Endothelial cell of umbilical vein (primary cell): ENCODE data around the gene PRR11. TPM values are rescaled to one million over a fixed set of nuclear protein-coding genes. Genes with fewer than 3 reads are reported as not detected.

Experiments used
- BruUV-seq: library from RNA; stranded (reverse); fragments of 400-500 nt; replicated peaks from 2 replicates; lab custom pipeline; 2021; lab: Mats Ljungman, UMichigan
- CTCF ChIA-PET: fragments of 300-600, 350-600 bp; sonication (Branson Sonifier 250); formaldehyde crosslinking; loops from one replicate; lab custom pipeline; 2021; ENCODE audit warnings: antibody characterized with exemption, inconsistent platforms; lab: Charles Lee
- POLR2A ChIA-PET: fragments of 300-600, 350-600 bp; sonication (Branson Sonifier 250); formaldehyde crosslinking; loops from one replicate; lab custom pipeline; 2021; ENCODE audit warnings: antibody characterized with exemption, inconsistent platforms; lab: Charles Lee
- DNase-seq: peaks from one replicate; pipeline ENCODE4 v3.0.0-alpha.2; 2011; ENCODE audit warnings: low read depth, low spot score
- FAIRE-seq: peaks from 2 replicates; lab custom pipeline; 2011; peaks lifted over from hg19 to GRCh38; lab: Jason Lieb, UNC
- H2AFZ ChIP-seq: 2 replicates; pipeline ENCODE4 v1.6.0; 2012; ENCODE audit warnings: low read depth, low read length, control low read depth, inconsistent platforms
- H3K27ac ChIP-seq: 2 replicates; pipeline ENCODE4 v1.5.1; 2011; ENCODE audit warnings: low read depth, mild to moderate bottlenecking, control low read depth, low read length, moderate library complexity; ENCODE audit not compliant: insufficient read depth
- H3K27me3 ChIP-seq, 2 experiments: 2 replicates each; pipeline versions ENCODE4 v1.6.0 to v1.6.1; 2011; ENCODE audit warnings: low read length in 2 of 2, mixed read lengths in 1 of 2; ENCODE audit not compliant: control insufficient read depth in 2 of 2, insufficient read depth in 2 of 2
- H3K36me3 ChIP-seq, 2 experiments: 2 replicates in 1 of 2; 3 replicates in 1 of 2; pipeline ENCODE4 v1.5.1; 2011; ENCODE audit warnings: low read length in 2 of 2, mild to moderate bottlenecking in 1 of 2, moderate library complexity in 1 of 2; ENCODE audit not compliant: control insufficient read depth in 2 of 2, insufficient read depth in 2 of 2; ENCODE audit errors: extremely low read depth in 1 of 2
- H3K4me1 ChIP-seq: 3 replicates; pipeline ENCODE4 v1.5.1; 2011; ENCODE audit warnings: mild to moderate bottlenecking, low read length; ENCODE audit not compliant: control insufficient read depth, insufficient read depth; ENCODE audit errors: extremely low read depth
- H3K4me2 ChIP-seq: 2 replicates; pipeline ENCODE4 v1.6.1; 2011; ENCODE audit warnings: low read length, control low read depth, mixed read lengths; ENCODE audit not compliant: insufficient read depth
- H3K4me3 ChIP-seq, 3 experiments: fragments of 200-600 bp in 1 of 3; sonication (generic), shearing (Covaris generic) in 1 of 3; replicated peaks in 1 of 3; 2 replicates each; pipeline ENCODE4 v1.5.1; 2011 to 2016; ENCODE audit warnings: control low read depth in 3 of 3, low read length in 3 of 3, mild to moderate bottlenecking in 2 of 3, inconsistent platforms in 1 of 3, low read depth in 1 of 3, moderate library complexity in 1 of 3; ENCODE audit not compliant: insufficient read depth in 1 of 3
- H3K79me2 ChIP-seq: 2 replicates; pipeline ENCODE4 v1.6.0; 2012; ENCODE audit warnings: low read length, inconsistent platforms; ENCODE audit not compliant: control insufficient read depth, insufficient read depth
- H3K9ac ChIP-seq: replicated peaks from 2 replicates; pipeline ENCODE3; 2011; ENCODE audit warnings: low read length, control low read depth; ENCODE audit not compliant: insufficient read depth; ENCODE audit errors: extremely low read depth
- H3K9me1 ChIP-seq: replicated peaks from 3 replicates; pipeline ENCODE4 v1.6.0; 2011; ENCODE audit warnings: mild to moderate bottlenecking, low read length; ENCODE audit not compliant: control insufficient read depth, insufficient read depth; ENCODE audit errors: extremely low read depth
- H3K9me3 ChIP-seq: replicated peaks from 2 replicates; pipeline ENCODE4 v1.5.1; 2012; ENCODE audit warnings: low read length, inconsistent platforms; ENCODE audit not compliant: control insufficient read depth, insufficient read depth
- H4K20me1 ChIP-seq: replicated peaks from 2 replicates; pipeline ENCODE3; 2011; ENCODE audit warnings: mild to moderate bottlenecking, low read length; ENCODE audit not compliant: control insufficient read depth, insufficient read depth; ENCODE audit errors: extremely low read depth
- CTCF ChIP-seq, 2 donors: IDR thresholded peaks; 1 replicate in 1 of 2; 2 replicates in 1 of 2; pipeline ENCODE4 v1.5.1; 2011; ENCODE audit warnings: low read length in 2 of 2, mild to moderate bottlenecking in 2 of 2, moderate library complexity in 2 of 2, control low read depth in 1 of 2, inconsistent platforms in 1 of 2, low read depth in 1 of 2; ENCODE audit not compliant: insufficient read depth in 1 of 2; ENCODE audit errors: extremely low read depth in 1 of 2
- EZH2 ChIP-seq: IDR thresholded peaks from 2 replicates; pipeline ENCODE4 v1.6.1; 2012; ENCODE audit warnings: borderline replicate concordance, low read depth, mild to moderate bottlenecking, moderate library complexity, low read length, inconsistent platforms; ENCODE audit not compliant: severe bottlenecking
- FOS ChIP-seq: IDR thresholded peaks from 2 replicates; pipeline ENCODE4 v1.6.1; 2011; ENCODE audit warnings: mild to moderate bottlenecking, low read length, moderate library complexity, borderline replicate concordance; ENCODE audit not compliant: insufficient read depth
- GATA2 ChIP-seq: IDR thresholded peaks from 2 replicates; pipeline ENCODE4 v1.7.0; 2011; ENCODE audit warnings: low read depth, mild to moderate bottlenecking, moderate library complexity, mixed read lengths, low read length; ENCODE audit not compliant: insufficient read length, insufficient read depth
- JUN ChIP-seq: IDR thresholded peaks from 2 replicates; pipeline ENCODE4 v1.6.1; 2011; ENCODE audit warnings: borderline replicate concordance, low read depth; ENCODE audit not compliant: insufficient read length, insufficient read depth
- MYC ChIP-seq: IDR thresholded peaks from one replicate; pipeline ENCODE4 v1.6.1; 2011; ENCODE audit warnings: mild to moderate bottlenecking, low read depth, low read length
- POLR2A ChIP-seq: IDR thresholded peaks from 2 replicates; pipeline ENCODE4 v1.6.1; 2012; ENCODE audit warnings: low read depth, mild to moderate bottlenecking, control low read depth, low read length
- POLR2AphosphoS5 ChIP-seq: IDR thresholded peaks from 2 replicates; pipeline ENCODE4 v1.6.1; 2012; ENCODE audit warnings: low read depth, mild to moderate bottlenecking, control low read depth, low read length, moderate library complexity; ENCODE audit not compliant: insufficient read depth
- dilution Hi-C: fragments of 300-500 bp; cut with MboI; formaldehyde crosslinking; loops from one replicate; pipeline ENCODE4 v1.15.0; 2019; ENCODE audit warnings: low sequenced_read_pairs; ENCODE audit not compliant: extremely low pct_ligation_motif_present
- intact Hi-C: fragments of 100-400 bp; cut with micrococcal nuclease; formaldehyde crosslinking; loops from one replicate; pipeline ENCODE4 v1.10.0; 2022
- polyA plus RNA-seq, 4 experiments: library from polyadenylated mRNA; depleted of rRNA in 3 of 4; stranded (reverse) in 3 of 4; unstranded in 1 of 4; fragments of >200 nt; gene quantifications; 2 replicates each; pipeline versions ENCODE4 v1.2.1 to v1.2.3, GENCODE V29; 2011 to 2012; ENCODE audit warnings: missing spikeins in 1 of 4
- total RNA-seq: library from RNA; stranded (reverse); gene quantifications from 2 replicates; pipeline ENCODE4 v1.2.3, GENCODE V29; 2021
- TF ChIP-seq, protein P1 (sequence below): IDR thresholded peaks from 2 replicates; pipeline ENCODE4 v1.6.1; 2011; ENCODE audit not compliant: insufficient read depth, insufficient read length

The PRR11 gene
- total and polyA plus RNA-seq, 2 donors (not counting 3 experiments of a cell fraction or from before 2014, with no cell fraction given), result 28.8 to 86.3 TPM

- Histone ChIP-seq H2AFZ (no peak overlapping the region), H3K4me2 (peak overlapping the region; percentile 89), H3K4me1 (peaks cover 44% of the 10 kb centered on the region), H3K9me3 (no peaks in the 10 kb centered on the region), H3K79me2 (peaks cover 89% of the 10 kb centered on the region), H3K27ac (peak overlapping the region; percentile 43), H3K9ac (peak overlapping the region; percentile 96), H4K20me1 (no peaks in the 10 kb centered on the region), H3K4me3 (peak overlapping the region in 2 of 3 experiments; percentile 15 to 92), H3K36me3 (no peaks in the 10 kb centered on the region), H3K9me1 (no peaks in the 10 kb centered on the region), H3K27me3 (no peaks in the 10 kb centered on the region)
- intact Hi-C loops, result loop anchor here (5.0 to 10.0 kb wide), 2 partner anchors 61 to 462 kb away; partner anchors contain the start of gene CLTC
- no TSS peak for BruUV-seq
- ChIA-PET POLR2A (no interaction called here), CTCF (interaction anchor here (0.8 kb wide), 1 partner anchor 12 kb away, joined by 5 read pairs; no protein-coding TSS in a partner anchor)
- FAIRE-seq, result no peak
- peak; percentile 14 for DNase-seq
- no peak for TF ChIP-seq POLR2AphosphoS5
- no peak for TF ChIP-seq GATA2
- no peak for TF ChIP-seq MYC
- TF ChIP-seq, protein P1, sequence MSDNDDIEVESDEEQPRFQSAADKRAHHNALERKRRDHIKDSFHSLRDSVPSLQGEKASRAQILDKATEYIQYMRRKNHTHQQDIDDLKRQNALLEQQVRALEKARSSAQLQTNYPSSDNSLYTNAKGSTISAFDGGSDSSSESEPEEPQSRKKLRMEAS, result no peak
- no peak for TF ChIP-seq FOS
- no peak for TF ChIP-seq CTCF (IDR thresholded peaks at IDR 0.05; ENCODE audit: extremely low read depth in 1 of 2, insufficient read depth in 1 of 2, low read depth in 1 of 2, low read length in 2 of 2)
- no peak for TF ChIP-seq EZH2
- TF ChIP-seq JUN, result no peak
- no peak for TF ChIP-seq POLR2A
- dilution Hi-C loops, result no loop called here
Observed at GRCh38 chr17:59152925-59153324, 2.6 kb upstream of the PRR11 start.
